SK-N-SH (cell line): ENCODE measurements around the gene VRTN.

Experiments
- FOXJ3 ChIP-seq: sonication (generic); formaldehyde crosslinking; IDR thresholded peaks from 2 replicates; pipeline ENCODE4 v1.5.1; 2020; ENCODE audit warnings: mild to moderate bottlenecking, missing genetic modification reagents
- GABPA ChIP-seq: IDR thresholded peaks from 2 replicates; pipeline ENCODE4 v1.4.0; 2012; ENCODE audit warnings: low read depth, mild to moderate bottlenecking
- MAX ChIP-seq: IDR thresholded peaks from 2 replicates; pipeline ENCODE4 v1.4.0; 2012; ENCODE audit warnings: low read depth
- NFIC ChIP-seq: IDR thresholded peaks from 2 replicates; pipeline ENCODE4 v1.4.0; 2012; ENCODE audit warnings: borderline replicate concordance
- NRF1 ChIP-seq: IDR thresholded peaks from 2 replicates; pipeline ENCODE4 v1.6.1; 2012; ENCODE audit warnings: low read depth, mild to moderate bottlenecking, low read length
- RCOR1 ChIP-seq: fragments of 150-350 bp; IDR thresholded peaks from 2 replicates; pipeline ENCODE4 v1.6.1; 2017; ENCODE audit warnings: antibody characterized with exemption, low read length
- SIN3A ChIP-seq: IDR thresholded peaks from 2 replicates; pipeline ENCODE4 v1.6.1; 2012; ENCODE audit warnings: low read depth, mild to moderate bottlenecking, low read length, moderate library complexity, borderline replicate concordance
- TAF1 ChIP-seq: IDR thresholded peaks from 2 replicates; pipeline ENCODE4 v1.6.1; 2012; ENCODE audit warnings: low read depth, mild to moderate bottlenecking, low read length, moderate library complexity, borderline replicate concordance
- ZBTB33 ChIP-seq: IDR thresholded peaks from 2 replicates; pipeline ENCODE4 v1.4.0; 2012; ENCODE audit warnings: low read depth, borderline replicate concordance
- TF ChIP-seq, protein P1 (sequence below): fragments of 200-600 bp; sonication (generic); IDR thresholded peaks from 2 replicates; pipeline ENCODE4 v1.6.1; 2017; ENCODE audit warnings: antibody characterized with exemption, mild to moderate bottlenecking, moderate library complexity
- TF ChIP-seq, protein P2 (sequence below): fragments of 150-350 bp; IDR thresholded peaks from 2 replicates; pipeline ENCODE4 v1.6.1; 2017; ENCODE audit warnings: antibody characterized with exemption, low read length, low read depth, borderline replicate concordance

DNA sequence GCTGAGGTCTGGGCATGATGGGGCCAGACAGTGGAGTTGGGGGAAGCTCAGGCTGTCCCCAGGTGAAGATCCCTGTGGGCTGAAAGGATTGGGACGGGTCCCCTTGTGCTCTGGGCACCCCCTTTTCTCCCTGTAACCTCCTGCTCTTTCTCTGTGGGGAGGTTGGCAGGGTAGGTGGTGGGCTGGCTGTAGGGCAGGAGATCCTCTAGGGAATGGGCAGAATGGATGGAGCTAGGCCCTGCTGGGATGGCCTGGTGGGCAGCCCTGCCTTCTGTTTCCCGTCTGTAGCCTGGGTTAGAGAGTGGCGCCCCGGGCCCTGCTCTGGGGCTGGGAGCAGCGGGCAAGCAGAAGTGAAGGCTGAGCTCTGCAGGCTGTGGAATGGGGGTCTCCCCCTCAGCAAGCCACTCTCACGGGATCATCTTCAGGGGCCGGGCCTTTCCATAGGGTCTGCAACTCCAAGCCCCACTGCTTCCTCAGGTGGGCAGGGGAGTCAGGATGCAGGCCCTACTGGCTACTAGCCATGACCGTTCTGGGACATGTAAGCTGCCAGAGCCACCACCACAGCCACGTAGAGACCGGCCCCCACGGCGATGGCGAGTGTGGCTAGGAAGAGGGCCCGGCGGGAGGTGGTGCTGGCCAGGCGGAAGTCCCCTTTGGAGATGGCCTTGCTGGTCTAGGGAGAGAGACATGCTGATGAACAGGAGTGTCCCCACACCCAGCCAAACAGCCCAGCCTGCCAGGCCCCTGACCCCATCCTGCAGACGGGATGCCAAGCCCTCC lies 58.9 kb downstream of the VRTN start:
- no peak for TF ChIP-seq MAX
- TF ChIP-seq, protein P1, sequence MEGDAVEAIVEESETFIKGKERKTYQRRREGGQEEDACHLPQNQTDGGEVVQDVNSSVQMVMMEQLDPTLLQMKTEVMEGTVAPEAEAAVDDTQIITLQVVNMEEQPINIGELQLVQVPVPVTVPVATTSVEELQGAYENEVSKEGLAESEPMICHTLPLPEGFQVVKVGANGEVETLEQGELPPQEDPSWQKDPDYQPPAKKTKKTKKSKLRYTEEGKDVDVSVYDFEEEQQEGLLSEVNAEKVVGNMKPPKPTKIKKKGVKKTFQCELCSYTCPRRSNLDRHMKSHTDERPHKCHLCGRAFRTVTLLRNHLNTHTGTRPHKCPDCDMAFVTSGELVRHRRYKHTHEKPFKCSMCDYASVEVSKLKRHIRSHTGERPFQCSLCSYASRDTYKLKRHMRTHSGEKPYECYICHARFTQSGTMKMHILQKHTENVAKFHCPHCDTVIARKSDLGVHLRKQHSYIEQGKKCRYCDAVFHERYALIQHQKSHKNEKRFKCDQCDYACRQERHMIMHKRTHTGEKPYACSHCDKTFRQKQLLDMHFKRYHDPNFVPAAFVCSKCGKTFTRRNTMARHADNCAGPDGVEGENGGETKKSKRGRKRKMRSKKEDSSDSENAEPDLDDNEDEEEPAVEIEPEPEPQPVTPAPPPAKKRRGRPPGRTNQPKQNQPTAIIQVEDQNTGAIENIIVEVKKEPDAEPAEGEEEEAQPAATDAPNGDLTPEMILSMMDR: no peak
- TF ChIP-seq GABPA: no peak
- no peak for TF ChIP-seq NRF1
- TF ChIP-seq ZBTB33: no peak
- TF ChIP-seq RCOR1: no peak
- no peak for TF ChIP-seq NFIC
- TF ChIP-seq FOXJ3 (CRISPR knock-in tag): no peak
- TF ChIP-seq, protein P2, sequence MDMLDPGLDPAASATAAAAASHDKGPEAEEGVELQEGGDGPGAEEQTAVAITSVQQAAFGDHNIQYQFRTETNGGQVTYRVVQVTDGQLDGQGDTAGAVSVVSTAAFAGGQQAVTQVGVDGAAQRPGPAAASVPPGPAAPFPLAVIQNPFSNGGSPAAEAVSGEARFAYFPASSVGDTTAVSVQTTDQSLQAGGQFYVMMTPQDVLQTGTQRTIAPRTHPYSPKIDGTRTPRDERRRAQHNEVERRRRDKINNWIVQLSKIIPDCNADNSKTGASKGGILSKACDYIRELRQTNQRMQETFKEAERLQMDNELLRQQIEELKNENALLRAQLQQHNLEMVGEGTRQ: no peak
- TF ChIP-seq SIN3A: no peak
- TF ChIP-seq TAF1: no peak
